Cardiac septum (tissue), 1 donor: ENCODE measurements around the gene MAGOH. TPM values are rescaled to one million over a fixed set of nuclear protein-coding genes. Genes with fewer than 3 reads are reported as not detected.
A peak's percentile ranks its signal among the peaks of the same experiment; 100 is the strongest.
"Not testable (repeated sequence)": the region's sequence is repeated elsewhere in the genome, so short reads cannot be mapped to it uniquely, and the experiment has no call there.

Experiments used
- DNase-seq: peaks from one replicate; pipeline ENCODE4 v3.0.0-alpha.2; 2020; ENCODE audit warnings: low spot score
- intact Hi-C: fragments of 100-400 bp; cut with DNase I; formaldehyde crosslinking; loops from one replicate; pipeline ENCODE4 v1.14.0; 2022
- total RNA-seq: library from RNA; stranded (reverse); fragmentation: NEBNext Ultra II Directional; extraction: Animal tissue kit (Norgen Biotek cat#: 25700); gene quantifications from one replicate; pipeline ENCODE4 v1.2.1, GENCODE V29; 2021
- donor health status: DM: no; HTN: no; CAD: no.

The MAGOH gene
- total RNA-seq, 1 donor from 2014 or later: 21.9 TPM

GRCh38 chr1:53244141-53244540 is 5.8 kb upstream of the MAGOH start:
- intact Hi-C loops: no loop called here
- DNase-seq: no peak

GRCh38 chr1:53242381-53242780 is 4.1 kb upstream of the MAGOH start:
- intact Hi-C loops: no loop called here

GRCh38 chr1:53241828-53242227 is 3.5 kb upstream of the MAGOH start:
- intact Hi-C loops: no loop called here
- DNase-seq: no peak

More at GRCh38 chr1:53242381-53242780, 4.1 kb upstream of the MAGOH start:
- no peak for DNase-seq

DNA sequence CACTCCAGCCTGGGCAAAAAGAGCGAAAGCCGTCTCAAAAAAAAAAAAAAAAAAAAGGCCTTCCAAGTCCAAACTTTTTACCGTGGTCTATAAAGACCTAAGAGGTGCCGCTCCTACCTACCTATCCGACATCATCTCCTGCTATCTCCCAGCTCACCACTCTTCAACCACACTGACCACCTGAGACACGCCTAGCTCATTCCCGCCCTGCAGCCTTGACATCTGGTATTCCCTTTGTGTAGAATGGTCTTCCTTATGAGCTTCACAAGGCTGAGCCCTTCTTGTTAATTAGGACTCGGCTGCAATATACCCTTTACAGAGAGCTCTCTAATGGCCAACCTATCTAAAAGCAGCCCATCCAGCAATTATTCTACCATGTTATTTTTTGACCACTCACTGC is 680 bp downstream of the MAGOH start:
- DNase-seq: no peak
- intact Hi-C loops: no loop called here

DNA sequence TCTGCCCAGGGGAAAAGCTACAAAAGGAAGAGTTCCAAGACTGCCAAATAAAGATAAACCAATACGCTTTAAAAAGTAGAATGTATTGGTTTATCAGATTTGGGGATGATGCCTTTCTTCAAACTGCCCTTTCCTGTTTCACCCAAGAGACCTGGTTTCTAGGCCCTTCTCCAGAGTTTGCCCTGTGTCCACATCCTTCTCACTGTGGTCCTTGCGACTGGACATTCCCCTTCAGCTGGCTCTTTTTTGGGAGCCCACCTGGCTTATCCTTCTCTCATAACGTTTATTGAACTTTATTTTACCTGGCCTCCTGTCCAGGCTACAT is 17.4 kb downstream of the MAGOH start:
- no peak for DNase-seq
- intact Hi-C loops: no loop called here

DNA sequence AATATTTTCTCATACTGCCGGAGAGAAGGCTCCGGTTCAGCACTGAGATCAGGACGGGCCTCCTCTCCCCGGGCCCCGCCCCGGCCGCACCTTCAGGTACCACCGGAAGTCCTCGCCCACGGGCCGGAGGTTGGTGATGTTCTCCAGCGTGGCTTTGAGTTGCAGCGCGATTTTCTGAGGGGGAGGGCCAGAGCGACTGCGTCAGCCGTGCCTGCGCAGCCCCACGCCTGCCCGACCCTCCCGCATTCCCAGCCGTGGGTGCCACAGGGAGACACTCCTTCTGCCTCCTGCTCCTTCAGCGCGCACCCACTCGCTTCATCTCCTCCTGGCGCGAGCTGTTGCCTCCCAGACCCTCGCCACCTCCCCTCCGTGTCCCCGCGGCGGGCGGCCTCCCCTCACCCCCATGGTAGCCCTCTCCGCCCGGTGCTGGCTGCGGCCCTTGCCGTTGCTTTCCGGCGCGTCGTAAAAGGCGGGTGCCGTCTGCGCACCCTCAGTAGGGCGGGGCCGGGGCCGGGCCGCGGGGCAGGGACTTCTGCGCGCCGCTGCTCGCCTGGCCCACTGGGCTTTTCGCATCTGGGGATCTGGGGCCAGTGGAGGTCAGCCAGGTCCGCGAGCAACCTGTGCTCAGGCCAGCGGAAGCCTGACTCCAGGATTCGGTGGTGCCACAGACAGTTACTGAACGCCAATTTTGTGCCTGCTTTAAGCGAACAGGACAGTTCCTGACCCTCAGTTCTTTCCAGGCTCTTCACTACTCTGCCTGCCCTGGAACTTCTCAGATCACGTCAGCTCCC is 18.0 kb downstream of the MAGOH start, which contains the start of gene CZIB:
Gene CZIB (minus strand): TSS at position 464 of the 791 bp plus-strand sequence. CDS start 59 bp downstream, at position 405.
- intact Hi-C loops: no loop called here
- DNase-seq: peak; percentile 96

GRCh38 chr1:53219711-53220110 is 18.6 kb downstream of the MAGOH start:
- no peak for DNase-seq
- intact Hi-C loops: no loop called here

GRCh38 chr1:53218201-53218600 is 20.1 kb downstream of the MAGOH start:
- no peak for DNase-seq
- intact Hi-C loops: no loop called here

GRCh38 chr1:53214376-53214940 is 23.9 kb downstream of the MAGOH start:
- no peak for DNase-seq
- intact Hi-C loops: no loop called here

- intact Hi-C loops: no loop called here
- DNase-seq: no peak
These were observed 27.4 kb downstream of the MAGOH start for GRCh38 chr1:53210954-53211353.

GRCh38 chr1:53210352-53210751 is 28.0 kb downstream of the MAGOH start:
- intact Hi-C loops: no loop called here
- no peak for DNase-seq

DNA sequence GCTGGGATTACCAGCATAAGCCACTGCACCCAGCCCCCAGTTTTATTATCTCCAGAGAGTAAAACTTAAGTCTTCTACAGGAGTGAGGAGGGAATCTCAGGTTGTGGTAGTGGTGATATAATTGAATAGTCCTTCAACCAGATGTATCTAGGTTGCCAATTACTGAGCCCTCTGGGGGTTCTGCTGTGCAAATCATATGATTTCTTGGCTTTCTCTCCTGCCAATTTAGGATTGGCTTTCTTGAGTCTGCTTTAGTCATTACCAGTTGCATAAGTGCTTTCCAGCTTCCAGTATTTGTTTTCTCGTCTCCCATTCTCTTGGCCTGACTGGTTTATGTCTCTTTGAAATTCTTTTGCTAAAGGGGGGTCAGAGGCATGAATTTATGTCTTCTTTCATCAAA is 30.6 kb downstream of the MAGOH start:
- intact Hi-C loops: no loop called here
- no peak for DNase-seq

GRCh38 chr1:53206735-53207379 is 31.5 kb downstream of the MAGOH start:
- no peak for DNase-seq
- intact Hi-C loops: no loop called here

DNA sequence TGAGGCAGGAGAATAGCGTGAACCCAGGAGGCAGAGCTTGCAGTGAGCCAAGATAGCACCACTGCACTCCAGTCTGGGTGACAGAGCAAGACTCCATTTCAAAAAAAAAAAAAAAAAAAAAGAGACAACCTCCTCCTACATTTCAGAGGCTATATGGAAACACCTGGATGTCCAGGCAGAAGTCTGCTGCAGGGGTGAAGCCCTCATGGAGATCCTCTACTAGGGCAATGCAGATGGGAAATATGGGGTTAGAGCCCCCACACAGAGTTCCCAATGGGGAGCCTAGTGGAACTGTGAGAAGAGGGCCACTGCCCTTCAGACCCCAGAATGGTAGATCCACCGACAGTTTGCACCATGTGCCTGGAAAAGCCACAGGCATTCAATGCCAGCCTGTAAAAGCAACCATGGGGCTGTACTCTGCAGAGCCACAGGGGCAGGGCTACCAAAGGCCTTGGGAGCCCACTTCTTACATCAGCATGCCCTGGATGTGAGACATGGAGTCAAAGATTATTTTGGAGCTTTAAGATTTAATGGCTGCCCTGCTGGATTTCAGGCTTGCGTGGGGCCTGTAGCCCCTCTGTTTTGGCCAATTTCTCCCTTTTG is 32.1 kb downstream of the MAGOH start:
- intact Hi-C loops, DNase-seq: not testable (repeated sequence)

DNA sequence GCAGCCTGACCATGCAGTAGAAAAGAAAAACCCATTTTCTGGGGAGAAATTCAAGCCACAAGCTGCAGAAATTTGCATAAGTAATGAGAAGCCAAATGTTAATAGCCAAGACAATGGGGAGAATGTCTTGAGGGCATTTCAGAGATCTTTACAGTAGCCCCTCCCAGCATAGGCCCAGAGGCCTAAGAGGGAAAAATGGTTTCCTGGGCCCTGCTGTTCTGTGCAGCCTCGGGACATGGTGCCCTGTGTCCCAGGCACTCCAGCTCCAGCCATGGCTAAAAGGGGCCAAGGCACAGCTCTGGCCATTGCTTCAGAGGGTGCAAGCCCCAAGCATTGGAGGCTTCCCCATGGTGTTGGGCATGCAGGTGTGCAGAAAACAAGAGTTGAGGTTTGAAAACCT is 32.8 kb downstream of the MAGOH start:
- DNase-seq, intact Hi-C loops: not testable (repeated sequence)

- no peak for DNase-seq
These were observed 34.9 kb downstream of the MAGOH start for GRCh38 chr1:53203466-53203865.

DNA sequence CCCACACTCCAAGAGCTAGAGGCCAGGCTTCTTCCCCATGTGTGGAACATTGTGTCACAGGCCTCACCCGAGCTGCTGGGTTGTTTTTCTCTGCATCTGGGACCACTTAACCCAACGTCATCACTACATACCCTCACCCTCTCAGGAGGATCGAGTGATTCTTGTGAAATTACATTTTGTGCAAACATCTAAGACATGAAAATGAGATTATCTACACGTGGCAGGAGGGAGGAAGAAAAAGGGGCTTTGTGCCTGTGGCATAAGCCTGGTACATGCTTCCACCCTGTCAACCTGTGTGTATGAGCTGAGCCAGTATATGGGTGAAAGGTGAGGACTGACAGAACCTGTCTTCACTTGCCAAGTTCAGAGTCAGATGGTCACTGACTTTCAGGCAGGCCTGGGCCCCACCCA is 40.1 kb downstream of the MAGOH start:
- intact Hi-C loops: no loop called here

More at GRCh38 chr1:53203466-53203865, 34.9 kb downstream of the MAGOH start:
- intact Hi-C loops: no loop called here

DNA sequence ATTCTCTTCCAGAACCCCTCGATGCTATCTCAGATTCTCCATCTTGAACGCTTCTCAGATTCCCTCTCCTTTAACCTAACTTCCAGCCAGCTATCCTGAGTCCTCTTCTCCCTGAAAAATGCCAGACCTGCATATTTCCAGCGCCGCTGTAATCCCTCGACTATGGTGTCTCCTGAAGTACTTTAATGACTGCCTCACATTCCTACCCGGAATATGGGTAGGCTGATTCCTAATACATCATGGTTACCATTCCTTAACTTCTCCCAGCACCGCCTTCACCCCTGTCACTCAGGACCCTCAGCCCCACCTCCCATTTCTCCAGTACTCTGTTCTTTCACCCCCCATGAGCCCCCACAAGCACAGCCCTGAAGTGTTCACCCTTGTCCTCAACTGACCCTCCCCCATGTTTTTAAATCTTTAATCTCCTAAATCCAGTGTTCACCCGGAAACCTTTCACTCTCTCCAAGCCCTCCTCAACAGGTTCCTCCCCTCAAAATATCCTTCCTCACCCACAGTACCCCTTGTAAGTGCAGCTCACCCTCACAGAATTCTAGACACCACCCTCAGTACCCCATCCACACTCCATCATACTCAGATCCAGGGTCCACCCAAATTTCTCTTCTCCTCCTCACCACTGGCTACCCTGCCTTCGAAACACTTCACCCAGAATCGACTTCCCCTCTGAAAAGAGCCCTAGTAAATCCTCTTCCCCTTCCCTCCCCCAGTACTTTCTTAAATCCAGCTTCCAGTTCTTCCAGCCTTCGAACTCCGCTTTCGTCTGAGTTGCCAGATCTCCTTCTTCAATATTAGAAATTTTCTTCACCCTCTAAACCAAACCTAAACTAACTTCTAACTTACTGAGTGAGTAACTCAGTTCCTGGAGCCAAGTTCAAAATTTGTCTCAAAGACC is 40.8 kb downstream of the MAGOH start:
- intact Hi-C loops: no loop called here
- DNase-seq: no peak

More for the DNA sequence above, 40.1 kb downstream of the MAGOH start:
- DNase-seq: no peak

DNA sequence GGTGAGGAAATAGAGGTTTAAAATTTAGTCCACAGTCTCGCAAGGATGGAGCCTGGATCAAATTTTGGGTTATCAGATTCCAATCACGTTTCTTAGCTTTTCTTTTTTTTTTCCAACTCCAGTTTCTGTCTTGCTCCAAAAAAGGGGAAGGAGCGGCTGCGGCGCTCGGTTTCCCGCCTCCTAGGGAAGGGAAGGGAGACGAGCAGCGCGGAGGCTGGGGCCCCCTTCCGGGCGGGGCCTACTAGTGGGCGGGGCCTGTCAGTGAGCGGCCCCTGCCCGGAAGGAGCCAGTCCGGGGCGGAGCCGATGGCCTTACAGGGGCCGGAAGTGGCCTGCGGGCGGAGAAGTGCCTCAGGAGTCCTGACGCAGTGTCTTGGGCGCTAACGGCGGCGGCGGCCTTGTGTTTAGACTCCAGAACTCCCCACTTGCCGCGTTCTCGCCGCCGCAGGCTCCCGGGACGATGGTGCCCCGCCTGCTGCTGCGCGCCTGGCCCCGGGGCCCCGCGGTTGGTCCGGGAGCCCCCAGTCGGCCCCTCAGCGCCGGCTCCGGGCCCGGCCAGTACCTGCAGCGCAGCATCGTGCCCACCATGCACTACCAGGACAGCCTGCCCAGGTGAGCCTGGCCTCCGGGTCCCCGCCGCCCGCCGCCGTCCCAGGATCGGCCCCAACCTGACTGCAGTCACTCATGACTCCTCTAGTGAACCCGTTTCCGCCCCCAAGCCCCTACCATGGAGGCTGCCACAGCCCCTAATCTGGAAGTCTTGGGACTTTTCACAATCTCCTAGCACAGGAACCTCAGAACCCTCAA is 41.6 kb downstream of the MAGOH start, which contains the start of gene CPT2:
Gene CPT2 (plus strand): TSS at position 340 of the 806 bp plus-strand sequence. CDS start 120 bp downstream, at position 460.
- DNase-seq: peak; percentile 97
- intact Hi-C loops: no loop called here
